Duodenal mucosa (tissue), 2 donors: Measurements from ENCODE around the gene TXNDC16.

ENCODE experiments used
- H3K27ac ChIP-seq: one replicate; pipeline ENCODE4 v1.7.0; 2013; ENCODE audit warnings: low read depth, low read length
- H3K27me3 ChIP-seq, 2 donors: one replicate each; pipeline ENCODE4 v1.7.0; 2013; ENCODE audit warnings: low read length in 2 of 2, control low read depth in 1 of 2; ENCODE audit not compliant: insufficient read depth in 2 of 2, control insufficient read depth in 1 of 2
- H3K36me3 ChIP-seq, 2 donors: one replicate each; pipeline ENCODE4 v1.7.0; 2013; ENCODE audit warnings: low read length in 2 of 2, control low read depth in 1 of 2; ENCODE audit not compliant: insufficient read depth in 2 of 2, control insufficient read depth in 1 of 2
- H3K4me1 ChIP-seq, 2 donors: one replicate each; pipeline ENCODE4 v1.7.0; 2013; ENCODE audit warnings: low read length in 2 of 2, control low read depth in 1 of 2; ENCODE audit not compliant: insufficient read depth in 2 of 2, control insufficient read depth in 1 of 2
- H3K4me3 ChIP-seq, 2 donors: one replicate each; pipeline ENCODE4 v1.7.0; 2013; ENCODE audit warnings: low read length in 2 of 2, low read depth in 1 of 2
- H3K9ac ChIP-seq, 2 donors: one replicate each; pipeline ENCODE4 v1.7.0; 2013; ENCODE audit warnings: low read length in 2 of 2, low read depth in 1 of 2
- H3K9me3 ChIP-seq, 2 donors: one replicate each; pipeline ENCODE4 v1.7.0; 2013; ENCODE audit warnings: low read length in 2 of 2, control low read depth in 1 of 2; ENCODE audit not compliant: control insufficient read depth in 1 of 2

The TXNDC16 gene

GRCh38 chr14:52545584-52546317 lies 6.6 kb downstream of the TXNDC16 start:
- Histone ChIP-seq H3K36me3 (peaks cover 0 to under 1% of the 10 kb centered on the region in 2 donors), H3K27me3 (no peaks in the 10 kb centered on the region), H3K27ac (no peak overlapping the region), H3K4me3 (no peak overlapping the region), H3K9me3 (no peaks in the 10 kb centered on the region), H3K9ac (no peak overlapping the region), H3K4me1 (peaks cover 5 to 7% of the 10 kb centered on the region in 2 donors)

- Histone ChIP-seq H3K36me3 (peaks cover 0 to 27% of the 10 kb centered on the region in 2 donors), H3K27me3 (no peaks in the 10 kb centered on the region), H3K9me3 (no peaks in the 10 kb centered on the region), H3K9ac (no peak overlapping the region), H3K4me1 (no peaks in the 10 kb centered on the region), H3K27ac (no peak overlapping the region), H3K4me3 (no peak overlapping the region)
Measured at GRCh38 chr14:52538623-52539022, 13.7 kb downstream of the TXNDC16 start.

- no peaks in the 10 kb centered on the region for H3K27me3 ChIP-seq
- H3K9me3 ChIP-seq: no peaks in the 10 kb centered on the region
- peaks cover 0 to 32% of the 10 kb centered on the region in 2 donors for H3K36me3 ChIP-seq
- H3K27ac ChIP-seq: no peak overlapping the region
- no peak overlapping the region for H3K9ac ChIP-seq
- H3K4me1 ChIP-seq: no peaks in the 10 kb centered on the region
- H3K4me3 ChIP-seq: no peak overlapping the region
Measured at GRCh38 chr14:52536269-52536668, 16.0 kb downstream of the TXNDC16 start.

DNA sequence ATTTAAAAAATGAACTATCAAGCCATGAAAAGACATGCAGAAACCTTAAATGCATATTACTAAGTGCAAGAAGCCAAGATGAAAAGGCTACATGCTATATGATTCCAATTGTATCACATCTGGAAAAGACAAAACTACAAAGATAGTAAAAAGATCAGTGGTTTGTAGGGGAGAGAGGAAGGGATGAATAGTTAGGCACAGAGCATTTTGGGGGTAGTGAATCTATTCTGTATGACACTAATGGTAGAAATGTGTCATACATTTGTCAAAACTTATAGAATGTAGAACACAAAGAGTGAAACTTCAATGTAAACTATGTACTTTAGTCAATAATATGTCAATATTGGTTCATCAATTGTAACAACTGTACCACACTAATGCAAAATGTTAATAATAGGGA lies 20.8 kb downstream of the TXNDC16 start:
- no peaks in the 10 kb centered on the region for H3K4me1 ChIP-seq
- H3K9me3 ChIP-seq: no peaks in the 10 kb centered on the region
- H3K36me3 ChIP-seq: peaks cover 3 to 24% of the 10 kb centered on the region in 2 donors
- H3K27ac ChIP-seq: no peak overlapping the region
- H3K4me3 ChIP-seq: no peak overlapping the region
- no peaks in the 10 kb centered on the region for H3K27me3 ChIP-seq
- no peak overlapping the region for H3K9ac ChIP-seq

DNA sequence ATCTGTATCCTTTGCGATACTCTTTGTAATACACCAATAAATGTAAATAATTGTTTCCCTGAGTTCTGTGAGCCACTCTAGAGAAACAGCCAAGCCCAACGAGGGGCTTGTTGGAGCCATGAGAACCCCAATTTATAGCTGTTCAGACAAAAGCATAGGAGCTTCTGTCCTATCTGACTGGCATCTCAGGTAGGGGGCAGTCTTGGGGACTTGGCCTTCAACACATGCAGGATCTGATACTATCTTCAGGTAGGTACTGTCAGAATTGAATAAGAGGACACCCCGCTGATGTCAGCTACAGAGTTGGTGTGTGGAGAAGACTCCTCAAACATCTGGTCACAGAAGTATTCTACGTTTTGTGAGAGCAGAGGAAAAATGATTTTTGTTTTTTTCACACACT lies 25.3 kb downstream of the TXNDC16 start:
- Histone ChIP-seq H3K27me3 (no peaks in the 10 kb centered on the region), H3K9ac (no peak overlapping the region), H3K9me3 (no peaks in the 10 kb centered on the region), H3K4me1 (no peaks in the 10 kb centered on the region), H3K36me3 (peaks cover 3 to 5% of the 10 kb centered on the region in 2 donors), H3K4me3 (no peak overlapping the region), H3K27ac (no peak overlapping the region)

DNA sequence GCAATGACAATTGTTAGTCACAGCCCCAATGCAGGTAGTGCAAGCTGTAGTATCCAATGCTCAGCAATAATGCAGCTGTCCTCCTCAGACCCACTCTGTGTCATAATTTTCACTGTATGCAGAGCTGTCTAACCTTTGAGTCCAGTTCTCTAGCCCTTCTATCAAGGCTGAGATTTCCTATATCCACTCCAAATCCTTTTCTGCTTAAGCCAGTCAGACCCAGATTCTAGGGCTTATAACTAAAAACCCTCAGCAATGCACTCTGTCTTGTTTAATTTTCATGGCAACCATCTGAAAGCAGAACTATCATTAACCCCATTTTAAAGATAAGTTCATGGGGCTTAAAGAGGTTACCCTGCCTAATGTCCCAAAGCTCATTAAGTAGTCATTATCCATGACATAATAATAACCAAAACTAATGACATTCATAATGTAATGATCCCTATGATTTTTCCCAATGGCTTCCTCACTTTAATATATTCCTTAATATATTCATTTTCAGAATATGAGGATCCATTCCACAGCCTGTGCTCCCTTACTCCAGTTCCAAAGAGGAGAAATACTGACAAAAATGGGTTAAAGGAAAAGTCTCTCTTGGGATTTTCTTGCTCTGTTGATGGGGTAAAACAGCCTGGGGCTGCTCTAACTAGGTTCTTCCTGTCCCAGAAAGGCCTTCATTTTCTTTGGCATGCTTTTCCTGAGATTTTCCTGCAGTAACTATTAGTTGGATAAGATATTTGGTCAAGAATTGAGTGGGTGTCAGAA lies 29.5 kb downstream of the TXNDC16 start:
- no peak overlapping the region for H3K4me3 ChIP-seq
- H3K9ac ChIP-seq: no peak overlapping the region
- H3K9me3 ChIP-seq: no peaks in the 10 kb centered on the region
- H3K27ac ChIP-seq: no peak overlapping the region
- no peaks in the 10 kb centered on the region for H3K4me1 ChIP-seq
- peaks cover 0 to 3% of the 10 kb centered on the region in 2 donors for H3K36me3 ChIP-seq
- H3K27me3 ChIP-seq: no peaks in the 10 kb centered on the region

DNA sequence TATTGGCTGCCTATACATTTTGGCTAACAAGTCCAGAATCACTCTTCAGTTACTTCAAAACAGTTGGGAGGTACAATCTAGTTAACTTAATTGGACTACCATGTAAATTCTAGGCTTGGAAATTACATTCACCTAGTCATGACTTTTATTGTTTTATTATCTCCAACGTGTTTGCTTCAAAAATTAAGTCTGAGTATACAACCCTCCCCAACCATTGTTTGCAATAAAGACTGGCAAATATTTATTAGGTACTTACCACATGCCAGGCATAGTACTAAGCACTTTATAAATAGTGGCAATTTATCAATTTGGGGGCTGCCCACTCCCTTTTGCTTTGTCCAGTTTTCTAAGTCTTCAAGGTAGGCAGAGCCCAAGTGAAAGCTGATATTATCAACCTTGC lies 30.3 kb downstream of the TXNDC16 start:
- Histone ChIP-seq H3K4me1 (no peaks in the 10 kb centered on the region), H3K4me3 (no peak overlapping the region), H3K36me3 (peaks cover 0 to 1% of the 10 kb centered on the region in 2 donors), H3K9ac (no peak overlapping the region), H3K27ac (no peak overlapping the region), H3K27me3 (no peaks in the 10 kb centered on the region), H3K9me3 (no peaks in the 10 kb centered on the region)

DNA sequence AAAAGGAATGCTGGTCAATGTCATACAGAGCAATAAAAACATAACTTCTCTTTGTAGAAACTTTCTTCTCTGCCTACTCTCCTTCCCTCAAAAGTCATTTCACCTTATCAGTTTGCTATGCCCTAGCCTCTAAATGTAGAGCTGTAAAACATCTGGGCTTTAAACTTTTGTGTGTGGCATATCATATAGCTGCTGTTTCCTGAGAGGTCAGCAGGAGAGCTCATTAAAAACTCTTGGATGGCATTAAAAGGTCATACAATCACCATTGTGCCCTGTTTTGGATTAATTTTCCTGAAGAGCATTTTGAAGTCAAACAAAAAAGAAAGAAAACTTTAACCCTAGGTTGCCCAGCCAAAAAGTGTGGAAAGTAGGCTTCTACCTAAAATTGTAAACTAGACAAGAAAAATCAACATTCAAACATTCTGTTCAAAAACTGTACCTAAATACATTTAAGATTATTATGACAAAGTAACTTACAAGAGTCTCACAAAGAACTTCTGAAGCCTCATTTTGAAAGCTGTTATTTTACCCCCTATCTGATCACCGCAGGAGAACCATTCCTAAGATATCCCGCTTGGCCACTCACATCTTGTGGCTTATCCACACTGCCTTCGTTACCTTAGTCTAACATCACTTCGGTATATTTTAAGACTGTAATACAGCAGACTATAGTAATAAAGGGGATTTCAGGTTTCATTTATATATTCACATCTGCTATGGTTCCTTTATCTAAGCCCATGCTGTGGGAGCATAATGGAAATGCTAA lies 38.1 kb downstream of the TXNDC16 start:
- Histone ChIP-seq H3K4me3 (no peak overlapping the region), H3K36me3 (peaks cover 0 to 3% of the 10 kb centered on the region in 2 donors), H3K4me1 (no peaks in the 10 kb centered on the region), H3K9me3 (no peaks in the 10 kb centered on the region), H3K27me3 (no peaks in the 10 kb centered on the region), H3K27ac (no peak overlapping the region), H3K9ac (no peak overlapping the region)

DNA sequence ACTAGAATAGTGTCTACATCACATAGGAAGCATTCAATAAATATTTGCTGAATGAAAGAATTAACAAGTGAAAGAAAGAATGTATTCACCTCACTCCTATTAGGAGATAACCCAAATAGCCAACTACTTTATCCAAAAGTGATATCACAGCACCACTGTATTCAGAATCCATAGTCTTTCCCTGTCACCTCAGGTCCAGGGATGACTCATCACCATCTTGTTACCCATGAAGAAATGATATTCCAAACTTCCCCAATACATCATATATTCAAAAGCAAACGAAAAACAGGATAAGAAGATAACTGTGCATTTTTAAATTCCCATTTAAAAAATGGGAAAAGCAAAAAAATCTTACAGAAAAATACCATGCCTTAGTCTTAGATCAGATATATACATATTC lies 39.1 kb downstream of the TXNDC16 start:
- no peak overlapping the region for H3K4me3 ChIP-seq
- H3K9ac ChIP-seq: no peak overlapping the region
- no peaks in the 10 kb centered on the region for H3K4me1 ChIP-seq
- H3K36me3 ChIP-seq: peaks cover 0 to 3% of the 10 kb centered on the region in 2 donors
- H3K9me3 ChIP-seq: no peaks in the 10 kb centered on the region
- no peaks in the 10 kb centered on the region for H3K27me3 ChIP-seq
- no peak overlapping the region for H3K27ac ChIP-seq

GRCh38 chr14:52494444-52494843 lies 57.9 kb downstream of the TXNDC16 start:
- Histone ChIP-seq H3K4me1 (no peaks in the 10 kb centered on the region), H3K27ac (no peak overlapping the region), H3K9me3 (peaks cover 0 to 4% of the 10 kb centered on the region in 2 donors), H3K4me3 (no peak overlapping the region), H3K36me3 (no peaks in the 10 kb centered on the region), H3K9ac (no peak overlapping the region), H3K27me3 (no peaks in the 10 kb centered on the region)
